Endothelial cell (in vitro differentiated cells): Measurements from ENCODE around the gene GPRIN1. TPM values are rescaled to one million over a fixed set of nuclear protein-coding genes. Genes with fewer than 3 reads are reported as not detected.
"Not testable (repeated sequence)": the region's sequence is repeated elsewhere in the genome, so short reads cannot be mapped to it uniquely, and the experiment has no call there.

Experiments used
- DNase-seq: peaks from one replicate; pipeline ENCODE4 v3.0.0; 2021; ENCODE audit warnings: low spot score
- H3K27ac Mint-ChIP-seq: one replicate; pipeline ENCODE4 v1.8.0; 2021; ENCODE audit warnings: mixed read lengths, inconsistent platforms; ENCODE audit not compliant: unreplicated experiment
- H3K27me3 Mint-ChIP-seq: one replicate; pipeline ENCODE4 v1.8.0; 2021; ENCODE audit warnings: mild to moderate bottlenecking, moderate library complexity, mixed read lengths, inconsistent platforms; ENCODE audit not compliant: unreplicated experiment
- H3K36me3 Mint-ChIP-seq: one replicate; pipeline ENCODE4 v1.8.0; 2021; ENCODE audit warnings: mild to moderate bottlenecking, low read depth, mixed read lengths, inconsistent platforms; ENCODE audit not compliant: unreplicated experiment
- H3K4me1 Mint-ChIP-seq: one replicate; pipeline ENCODE4 v1.8.0; 2021; ENCODE audit warnings: mild to moderate bottlenecking, mixed read lengths, inconsistent platforms; ENCODE audit not compliant: unreplicated experiment
- H3K4me3 Mint-ChIP-seq: one replicate; pipeline ENCODE4 v1.8.0; 2021; ENCODE audit warnings: mild to moderate bottlenecking, mixed read lengths, inconsistent platforms; ENCODE audit not compliant: unreplicated experiment
- H3K9me3 Mint-ChIP-seq: one replicate; pipeline ENCODE4 v1.8.0; 2021; ENCODE audit warnings: mixed read lengths, inconsistent platforms; ENCODE audit not compliant: unreplicated experiment
- total RNA-seq: library from RNA; stranded (reverse); fragmentation: NEBNext Ultra II Directional; extraction: Animal tissue kit (Norgen Biotek cat#: 25700); gene quantifications from one replicate; pipeline ENCODE4 v1.2.1, GENCODE V29; 2021; ENCODE audit not compliant: unreplicated experiment
- TF ChIP-seq, protein P1 (sequence below): fragments of 200-600 bp; sonication (generic); IDR thresholded peaks from one replicate; pipeline ENCODE4 v1.5.0; 2021; ENCODE audit warnings: antibody characterized with exemption; ENCODE audit not compliant: unreplicated experiment

The GPRIN1 gene
- total RNA-seq, 1 donor from 2014 or later, result 3.9 TPM

DNA sequence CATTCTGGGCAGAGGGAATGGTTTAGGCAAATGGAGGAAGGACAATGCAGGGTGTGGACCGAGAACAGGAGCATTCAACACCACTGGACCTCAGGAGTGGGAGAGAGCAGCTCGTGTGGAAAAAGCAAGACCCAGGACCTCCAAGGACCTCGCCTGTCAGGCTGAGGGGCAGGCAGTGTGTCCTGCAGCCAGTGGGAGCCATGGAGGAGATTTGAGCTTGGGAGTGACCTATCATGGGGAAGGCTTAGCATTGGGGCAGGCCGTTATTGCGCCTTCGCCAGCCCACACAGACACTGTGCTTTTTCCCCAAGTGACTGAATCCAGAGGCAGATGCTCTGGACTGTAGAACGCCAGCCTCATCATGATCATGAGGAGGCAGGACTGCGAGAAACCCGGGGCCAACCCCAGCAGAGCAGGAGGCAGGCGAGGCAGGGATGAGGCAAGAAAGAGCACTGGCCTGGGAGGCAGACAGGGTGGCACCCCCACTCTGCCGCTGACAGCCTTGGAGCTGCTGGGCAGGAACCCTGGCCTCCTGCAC lies 57.6 kb downstream of the GPRIN1 start:
- Mint-ChIP-seq H3K4me1 (peaks cover 3% of the 10 kb centered on the region), H3K9me3 (no peaks in the 10 kb centered on the region), H3K27ac (no peak overlapping the region), H3K27me3 (peaks cover 7% of the 10 kb centered on the region), H3K4me3 (no peak overlapping the region), H3K36me3 (no peaks in the 10 kb centered on the region)
- DNase-seq, result no peak
- TF ChIP-seq, protein P1, sequence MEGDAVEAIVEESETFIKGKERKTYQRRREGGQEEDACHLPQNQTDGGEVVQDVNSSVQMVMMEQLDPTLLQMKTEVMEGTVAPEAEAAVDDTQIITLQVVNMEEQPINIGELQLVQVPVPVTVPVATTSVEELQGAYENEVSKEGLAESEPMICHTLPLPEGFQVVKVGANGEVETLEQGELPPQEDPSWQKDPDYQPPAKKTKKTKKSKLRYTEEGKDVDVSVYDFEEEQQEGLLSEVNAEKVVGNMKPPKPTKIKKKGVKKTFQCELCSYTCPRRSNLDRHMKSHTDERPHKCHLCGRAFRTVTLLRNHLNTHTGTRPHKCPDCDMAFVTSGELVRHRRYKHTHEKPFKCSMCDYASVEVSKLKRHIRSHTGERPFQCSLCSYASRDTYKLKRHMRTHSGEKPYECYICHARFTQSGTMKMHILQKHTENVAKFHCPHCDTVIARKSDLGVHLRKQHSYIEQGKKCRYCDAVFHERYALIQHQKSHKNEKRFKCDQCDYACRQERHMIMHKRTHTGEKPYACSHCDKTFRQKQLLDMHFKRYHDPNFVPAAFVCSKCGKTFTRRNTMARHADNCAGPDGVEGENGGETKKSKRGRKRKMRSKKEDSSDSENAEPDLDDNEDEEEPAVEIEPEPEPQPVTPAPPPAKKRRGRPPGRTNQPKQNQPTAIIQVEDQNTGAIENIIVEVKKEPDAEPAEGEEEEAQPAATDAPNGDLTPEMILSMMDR, result no peak

DNA sequence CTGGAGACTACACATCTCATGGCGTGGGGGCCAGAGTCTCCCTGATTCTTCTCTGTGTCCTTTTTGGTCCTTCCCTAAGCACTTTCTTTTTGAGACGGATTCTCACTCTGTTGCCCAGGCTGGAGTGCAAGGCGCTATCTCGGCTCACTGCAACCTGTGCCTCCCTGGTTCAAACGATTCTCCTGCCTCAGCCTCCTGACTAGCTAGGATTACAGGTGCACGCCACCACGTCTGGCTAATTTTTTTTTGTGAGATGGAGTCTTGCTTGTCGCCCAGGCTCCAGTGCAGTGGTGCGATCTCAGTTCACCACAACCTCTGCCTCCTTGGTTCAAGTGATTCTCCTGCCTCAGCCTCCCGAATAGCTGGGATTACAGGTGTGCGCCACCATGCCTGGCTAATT lies 59.0 kb downstream of the GPRIN1 start:
- not testable (repeated sequence) for H3K36me3 Mint-ChIP-seq, DNase-seq, H3K27me3 Mint-ChIP-seq, H3K4me1 Mint-ChIP-seq, H3K4me3 Mint-ChIP-seq, H3K27ac Mint-ChIP-seq, H3K9me3 Mint-ChIP-seq

DNA sequence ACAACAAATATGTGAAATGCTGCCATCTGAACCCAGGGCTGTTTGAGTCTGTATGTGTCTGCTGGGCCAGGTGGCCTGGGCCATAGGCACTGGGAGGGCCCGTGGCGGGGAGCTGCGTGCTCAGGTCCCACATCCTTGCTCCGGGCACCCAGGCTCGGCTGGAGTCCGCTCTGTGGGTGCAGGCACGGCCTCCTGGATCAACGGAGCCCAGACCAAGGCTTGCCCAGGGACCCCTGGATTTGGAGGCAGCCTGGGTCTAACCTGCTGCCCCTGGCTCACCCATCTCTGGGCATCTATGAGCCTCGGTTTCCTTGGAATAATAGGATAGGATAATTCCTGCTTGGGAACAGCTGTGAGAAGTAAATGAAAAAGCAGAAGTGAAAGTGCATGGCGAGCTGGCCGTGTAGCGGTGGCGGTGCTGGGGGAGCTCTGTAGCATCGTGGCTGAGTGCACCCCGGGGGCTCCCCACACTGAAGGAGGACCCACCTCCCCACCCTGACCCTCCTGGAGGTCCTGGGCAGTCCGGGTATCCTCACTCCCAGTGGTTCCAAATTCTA lies 59.6 kb downstream of the GPRIN1 start:
- Mint-ChIP-seq H3K36me3 (no peaks in the 10 kb centered on the region), H3K9me3 (no peaks in the 10 kb centered on the region), H3K4me1 (no peaks in the 10 kb centered on the region), H3K4me3 (no peak overlapping the region), H3K27ac (no peak overlapping the region), H3K27me3 (peaks cover 7% of the 10 kb centered on the region)
- DNase-seq, result no peak
- TF ChIP-seq, protein P1, result no peak

DNA sequence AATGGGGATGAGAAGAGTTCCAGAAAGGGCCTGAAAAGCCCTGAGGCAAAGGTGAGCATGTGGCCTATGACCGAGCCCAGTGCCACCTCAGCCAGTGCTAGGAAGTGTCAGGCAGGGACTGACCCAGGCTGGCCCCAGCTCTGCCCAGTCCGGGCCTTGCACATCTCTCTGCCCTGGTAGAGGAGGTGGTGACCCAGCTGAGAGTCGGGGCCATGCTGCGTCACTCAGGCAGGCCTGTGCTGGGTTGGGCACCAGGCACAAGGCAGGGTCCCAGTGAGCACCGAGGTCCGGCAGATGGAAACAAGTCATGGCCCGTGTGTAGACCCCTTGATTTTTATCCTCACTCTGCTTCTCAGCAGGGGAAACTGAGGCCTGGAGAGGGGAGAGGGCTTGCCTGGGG lies 60.1 kb downstream of the GPRIN1 start:
- DNase-seq, result no peak
- TF ChIP-seq, protein P1, result no peak
- Mint-ChIP-seq H3K9me3 (no peaks in the 10 kb centered on the region), H3K36me3 (no peaks in the 10 kb centered on the region), H3K4me3 (no peak overlapping the region), H3K27me3 (peaks cover 7% of the 10 kb centered on the region), H3K4me1 (no peaks in the 10 kb centered on the region), H3K27ac (no peak overlapping the region)

DNA sequence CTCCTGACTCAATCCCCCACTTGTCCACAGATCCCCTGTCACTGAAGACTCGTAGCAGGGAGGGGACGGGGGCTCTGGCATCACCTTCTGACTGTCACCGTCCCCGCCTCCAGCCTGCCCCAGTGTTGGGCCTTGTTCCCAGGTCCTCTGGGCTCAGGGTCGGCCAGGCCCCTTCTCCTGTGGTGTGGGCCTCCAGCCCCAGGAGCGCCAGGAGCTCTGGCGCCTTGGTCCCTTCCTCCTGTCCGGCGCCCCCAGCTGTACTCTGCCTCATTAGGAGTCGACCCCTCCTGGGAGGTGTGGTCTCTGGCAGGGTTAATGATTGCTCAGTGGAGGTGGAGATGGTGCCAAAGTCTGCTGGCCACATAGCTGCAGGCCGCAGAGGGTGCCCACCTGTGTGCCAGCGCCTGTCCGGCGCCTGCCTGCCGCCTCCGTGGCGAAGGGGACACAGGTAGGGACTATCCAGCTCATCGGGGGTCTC lies 61.0 kb downstream of the GPRIN1 start, which contains the start of gene CDHR2:
CDHR2 (plus strand) TSS at position 376 of the 478 bp plus-strand sequence. CDS start 16,011 bp downstream, outside the sequence.
- H3K36me3 Mint-ChIP-seq, result no peaks in the 10 kb centered on the region
- no peak within 1 kb of the TSS for H3K4me3 Mint-ChIP-seq
- H3K27ac Mint-ChIP-seq, result no peak within 1 kb of the TSS
- peaks cover 10% of the 10 kb centered on the region for H3K27me3 Mint-ChIP-seq
- H3K4me1 Mint-ChIP-seq, result no peaks in the 10 kb centered on the region
- TF ChIP-seq, protein P1, result no peak
- no peak for DNase-seq
- H3K9me3 Mint-ChIP-seq, result no peaks in the 10 kb centered on the region
